OCI-LY1 (cell line): ENCODE data around the gene CIAO1.

Source experiments
- H2AFZ ChIP-seq: fragments of 200-600 bp; sonication (generic), shearing (Covaris generic); 2 replicates; pipeline ENCODE4 v1.6.0; 2014; ENCODE audit warnings: antibody characterized with exemption, mild to moderate bottlenecking, low read length
- H3F3A ChIP-seq: fragments of 200-600 bp; sonication (generic), shearing (Covaris generic); 2 replicates; pipeline ENCODE4 v1.6.0; 2014; ENCODE audit warnings: mild to moderate bottlenecking, antibody characterized with exemption, low read length, moderate library complexity; ENCODE audit not compliant: insufficient read depth
- H3K27ac ChIP-seq: fragments of 200-600 bp; sonication (generic); 2 replicates; pipeline ENCODE4 v1.5.1; 2014; ENCODE audit warnings: low read length, mixed run types, mild to moderate bottlenecking, low read depth; ENCODE audit not compliant: poor library complexity, severe bottlenecking
- H3K27me3 ChIP-seq: fragments of 200-600 bp; sonication (generic); 2 replicates; pipeline ENCODE4 v1.6.0; 2014; ENCODE audit warnings: antibody characterized with exemption, mild to moderate bottlenecking, low read length, moderate library complexity; ENCODE audit not compliant: insufficient read depth
- H3K36me3 ChIP-seq: fragments of 200-600 bp; sonication (generic); 2 replicates; pipeline ENCODE4 v1.6.1; 2014; ENCODE audit warnings: mild to moderate bottlenecking, antibody characterized with exemption, low read length, moderate library complexity, mixed read lengths; ENCODE audit not compliant: insufficient read depth
- H3K4me1 ChIP-seq: fragments of 200-600 bp; sonication (generic); 2 replicates; pipeline ENCODE4 v1.5.1; 2014; ENCODE audit warnings: mild to moderate bottlenecking, low read length, moderate library complexity; ENCODE audit not compliant: insufficient read depth, severe bottlenecking
- H3K4me2 ChIP-seq: fragments of 200-600 bp; sonication (generic), shearing (Covaris generic); 2 replicates; pipeline ENCODE4 v1.6.1; 2014; ENCODE audit warnings: low read length
- H3K4me3 ChIP-seq: fragments of 200-600 bp; sonication (generic); 2 replicates; pipeline ENCODE4 v1.5.1; 2014; ENCODE audit warnings: low read length, low read depth, mild to moderate bottlenecking, mixed read lengths; ENCODE audit not compliant: poor library complexity, severe bottlenecking
- H3K79me2 ChIP-seq: fragments of 200-600 bp; shearing (Covaris generic); 2 replicates; pipeline ENCODE4 v1.6.1; 2016; ENCODE audit warnings: mixed run types, low read length, mixed read lengths; ENCODE audit not compliant: insufficient read depth
- H3K9ac ChIP-seq: fragments of 200-600 bp; sonication (generic), shearing (Covaris generic); 2 replicates; pipeline ENCODE4 v1.6.1; 2014; ENCODE audit warnings: mild to moderate bottlenecking, low read length, mixed read lengths
- H3K9me2 ChIP-seq: fragments of 200-600 bp; sonication (generic), shearing (Covaris generic); 2 replicates; pipeline ENCODE4 v1.6.1; 2014; ENCODE audit warnings: low read depth, mild to moderate bottlenecking, low read length, mixed read lengths
- H3K9me3 ChIP-seq: fragments of 200-600 bp; shearing (Covaris generic); 2 replicates; pipeline ENCODE4 v1.6.1; 2014; ENCODE audit warnings: low read length, mixed read lengths
- H4K20me1 ChIP-seq: fragments of 200-600 bp; sonication (generic), shearing (Covaris generic); 2 replicates; pipeline ENCODE4 v1.6.0; 2016; ENCODE audit warnings: mild to moderate bottlenecking, low read length; ENCODE audit not compliant: insufficient read depth
- EZH2 ChIP-seq: fragments of 200-600 bp; sonication (generic), shearing (Covaris generic); IDR thresholded peaks from 2 replicates; pipeline ENCODE4 v1.8.0; 2017; ENCODE audit warnings: borderline replicate concordance, mixed run types, mild to moderate bottlenecking, antibody characterized with exemption, low read length, moderate library complexity, mixed read lengths
- TF ChIP-seq, protein P1 (sequence below): fragments of 200-600 bp; sonication (generic), shearing (Covaris generic); IDR thresholded peaks from 2 replicates; pipeline ENCODE4 v1.5.1; 2017; ENCODE audit warnings: mild to moderate bottlenecking, antibody characterized with exemption, low read length, moderate library complexity, mixed read lengths

The CIAO1 gene

DNA sequence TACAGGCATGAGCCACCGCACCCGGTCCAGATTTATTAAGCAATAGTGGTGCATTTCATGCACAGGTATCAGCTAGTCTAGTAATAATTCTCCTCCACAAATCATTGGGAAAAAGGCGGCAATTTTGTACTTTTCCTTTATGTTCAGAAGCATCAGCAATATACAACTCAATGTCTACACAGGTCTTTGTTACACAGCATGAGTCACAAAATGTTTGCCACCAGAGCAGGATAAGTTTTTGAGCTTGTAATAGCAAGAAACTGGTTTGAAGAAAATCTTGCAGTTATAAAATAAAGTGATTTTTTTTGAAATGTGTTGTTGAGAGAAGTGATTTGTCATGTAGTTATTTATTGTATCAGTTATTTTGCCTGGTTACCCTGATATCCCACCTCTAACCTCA lies 54.3 kb downstream of the CIAO1 start:
- H2AFZ ChIP-seq: no peak overlapping the region
- H3F3A ChIP-seq: no peaks in the 10 kb centered on the region
- H3K9ac ChIP-seq: peak overlapping the region; percentile 84
- no peaks in the 10 kb centered on the region for H3K36me3 ChIP-seq
- no peaks in the 10 kb centered on the region for H3K9me3 ChIP-seq
- peak overlapping the region; percentile 80 for H3K27ac ChIP-seq
- H3K9me2 ChIP-seq: no peaks in the 10 kb centered on the region
- peaks cover 52% of the 10 kb centered on the region for H3K4me1 ChIP-seq
- H4K20me1 ChIP-seq: no peaks in the 10 kb centered on the region
- no peaks in the 10 kb centered on the region for H3K79me2 ChIP-seq
- no peaks in the 10 kb centered on the region for H3K27me3 ChIP-seq
- peak overlapping the region; percentile 85 for H3K4me2 ChIP-seq
- peak overlapping the region; percentile 75 for H3K4me3 ChIP-seq
- TF ChIP-seq, protein P1, sequence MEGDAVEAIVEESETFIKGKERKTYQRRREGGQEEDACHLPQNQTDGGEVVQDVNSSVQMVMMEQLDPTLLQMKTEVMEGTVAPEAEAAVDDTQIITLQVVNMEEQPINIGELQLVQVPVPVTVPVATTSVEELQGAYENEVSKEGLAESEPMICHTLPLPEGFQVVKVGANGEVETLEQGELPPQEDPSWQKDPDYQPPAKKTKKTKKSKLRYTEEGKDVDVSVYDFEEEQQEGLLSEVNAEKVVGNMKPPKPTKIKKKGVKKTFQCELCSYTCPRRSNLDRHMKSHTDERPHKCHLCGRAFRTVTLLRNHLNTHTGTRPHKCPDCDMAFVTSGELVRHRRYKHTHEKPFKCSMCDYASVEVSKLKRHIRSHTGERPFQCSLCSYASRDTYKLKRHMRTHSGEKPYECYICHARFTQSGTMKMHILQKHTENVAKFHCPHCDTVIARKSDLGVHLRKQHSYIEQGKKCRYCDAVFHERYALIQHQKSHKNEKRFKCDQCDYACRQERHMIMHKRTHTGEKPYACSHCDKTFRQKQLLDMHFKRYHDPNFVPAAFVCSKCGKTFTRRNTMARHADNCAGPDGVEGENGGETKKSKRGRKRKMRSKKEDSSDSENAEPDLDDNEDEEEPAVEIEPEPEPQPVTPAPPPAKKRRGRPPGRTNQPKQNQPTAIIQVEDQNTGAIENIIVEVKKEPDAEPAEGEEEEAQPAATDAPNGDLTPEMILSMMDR: no peak
- no peak for TF ChIP-seq EZH2

DNA sequence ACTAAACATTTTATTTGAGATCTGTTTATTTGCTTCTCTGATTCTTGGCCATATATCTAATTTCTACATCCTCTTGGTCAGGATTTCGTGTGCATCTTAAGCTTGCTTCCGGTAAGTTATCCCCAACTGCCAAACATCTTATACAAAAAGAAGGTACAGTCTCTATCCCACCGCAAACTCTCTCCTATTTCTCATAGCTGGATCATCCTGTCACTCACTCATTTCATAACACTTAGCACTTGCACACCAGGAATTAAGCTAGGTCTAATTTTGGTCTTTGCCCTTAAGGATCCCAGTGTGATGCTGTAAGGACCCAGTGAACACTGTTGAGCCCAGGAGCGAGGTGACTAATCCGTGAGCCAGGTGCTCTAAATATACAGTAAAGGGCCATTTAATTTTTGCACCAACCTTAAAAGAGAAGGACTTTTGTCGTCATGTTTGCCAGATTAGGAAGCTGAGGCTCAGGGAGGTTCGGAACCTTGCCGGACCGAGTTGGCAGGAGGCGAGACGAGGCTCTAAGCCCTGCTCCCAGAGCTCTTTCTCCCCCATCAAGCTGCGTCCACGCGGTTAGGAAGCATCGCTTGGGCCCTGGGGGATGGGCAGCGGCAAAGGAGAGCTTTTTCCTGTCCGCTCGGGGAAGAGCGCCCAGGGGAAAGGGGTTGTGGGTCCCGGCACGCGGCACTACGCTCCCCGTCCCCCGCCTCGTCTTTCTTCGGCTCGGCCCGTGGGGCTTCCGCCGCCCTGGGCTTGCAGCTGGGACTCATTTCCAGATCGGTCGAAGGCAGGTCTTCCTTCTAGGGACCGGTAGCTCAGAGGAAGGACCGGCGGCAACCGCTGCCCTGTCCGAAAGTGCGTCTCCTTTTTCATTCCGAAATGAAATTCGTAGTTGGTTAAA lies 55.0 kb downstream of the CIAO1 start:
- Histone ChIP-seq H3K4me2 (peak overlapping the region; percentile 85), H3K9me2 (no peaks in the 10 kb centered on the region), H3K36me3 (no peaks in the 10 kb centered on the region), H3K9ac (peak overlapping the region; percentile 84), H4K20me1 (no peaks in the 10 kb centered on the region), H3F3A (no peaks in the 10 kb centered on the region), H3K79me2 (no peaks in the 10 kb centered on the region), H3K9me3 (no peaks in the 10 kb centered on the region), H2AFZ (no peak overlapping the region), H3K27me3 (no peaks in the 10 kb centered on the region), H3K27ac (peak overlapping the region; percentile 80), H3K4me1 (peaks cover 52% of the 10 kb centered on the region), H3K4me3 (peak overlapping the region; percentile 75)
- TF ChIP-seq EZH2: no peak
- TF ChIP-seq, protein P1: no peak
